ENCODE data around the gene GAL3ST3.

DNA sequence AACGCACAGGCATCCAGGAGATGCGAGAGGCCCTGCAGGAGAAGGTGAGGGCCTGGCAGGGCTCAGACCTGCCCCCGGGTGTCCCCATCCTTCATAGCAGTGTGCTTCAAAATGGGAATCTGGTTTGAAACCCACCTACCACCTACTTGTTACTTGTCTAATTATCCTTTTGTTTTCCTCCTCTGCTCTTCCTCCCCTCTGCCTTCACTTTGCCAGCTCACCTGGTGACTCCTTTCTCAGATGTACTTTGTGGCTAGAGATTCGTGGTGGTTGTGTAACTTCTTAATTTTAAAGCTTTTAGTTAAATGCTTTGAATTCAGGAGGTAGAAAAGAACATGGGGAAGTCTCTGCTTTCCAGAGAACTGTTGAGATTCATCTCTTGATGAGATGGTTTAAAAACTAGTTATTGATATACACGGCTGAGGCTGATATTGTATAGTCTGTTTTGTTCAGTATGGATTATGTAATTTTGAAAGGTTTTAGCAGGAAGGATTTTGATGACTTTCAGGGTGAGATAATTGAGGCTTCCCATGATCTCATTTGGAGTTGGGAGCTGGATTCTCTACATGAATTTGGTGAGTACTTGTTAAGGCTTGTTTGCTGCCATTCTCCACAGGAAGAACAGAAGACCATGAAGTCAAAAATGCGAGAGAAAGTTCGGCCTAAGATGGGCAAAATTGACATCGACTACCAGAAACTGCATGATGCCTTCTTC is 11.2 kb upstream of the GAL3ST3 start:
- TF ChIP-seq, protein P1, sequence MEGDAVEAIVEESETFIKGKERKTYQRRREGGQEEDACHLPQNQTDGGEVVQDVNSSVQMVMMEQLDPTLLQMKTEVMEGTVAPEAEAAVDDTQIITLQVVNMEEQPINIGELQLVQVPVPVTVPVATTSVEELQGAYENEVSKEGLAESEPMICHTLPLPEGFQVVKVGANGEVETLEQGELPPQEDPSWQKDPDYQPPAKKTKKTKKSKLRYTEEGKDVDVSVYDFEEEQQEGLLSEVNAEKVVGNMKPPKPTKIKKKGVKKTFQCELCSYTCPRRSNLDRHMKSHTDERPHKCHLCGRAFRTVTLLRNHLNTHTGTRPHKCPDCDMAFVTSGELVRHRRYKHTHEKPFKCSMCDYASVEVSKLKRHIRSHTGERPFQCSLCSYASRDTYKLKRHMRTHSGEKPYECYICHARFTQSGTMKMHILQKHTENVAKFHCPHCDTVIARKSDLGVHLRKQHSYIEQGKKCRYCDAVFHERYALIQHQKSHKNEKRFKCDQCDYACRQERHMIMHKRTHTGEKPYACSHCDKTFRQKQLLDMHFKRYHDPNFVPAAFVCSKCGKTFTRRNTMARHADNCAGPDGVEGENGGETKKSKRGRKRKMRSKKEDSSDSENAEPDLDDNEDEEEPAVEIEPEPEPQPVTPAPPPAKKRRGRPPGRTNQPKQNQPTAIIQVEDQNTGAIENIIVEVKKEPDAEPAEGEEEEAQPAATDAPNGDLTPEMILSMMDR (IDR thresholded peaks at IDR 0.05; ENCODE audit: borderline replicate concordance, extremely low read depth, low read length, poor library complexity, severe bottlenecking): no peak
- TF ChIP-seq EZH2 (IDR thresholded peaks at IDR 0.05; ENCODE audit: borderline replicate concordance, low read depth, low read length, severe bottlenecking): no peak

Measured in DND-41 (cell line).